ENCODE results near the gene BTN3A1.
"Not testable (repeated sequence)": the region's sequence is repeated elsewhere in the genome, so short reads cannot be mapped to it uniquely, and the experiment has no call there.

DNA sequence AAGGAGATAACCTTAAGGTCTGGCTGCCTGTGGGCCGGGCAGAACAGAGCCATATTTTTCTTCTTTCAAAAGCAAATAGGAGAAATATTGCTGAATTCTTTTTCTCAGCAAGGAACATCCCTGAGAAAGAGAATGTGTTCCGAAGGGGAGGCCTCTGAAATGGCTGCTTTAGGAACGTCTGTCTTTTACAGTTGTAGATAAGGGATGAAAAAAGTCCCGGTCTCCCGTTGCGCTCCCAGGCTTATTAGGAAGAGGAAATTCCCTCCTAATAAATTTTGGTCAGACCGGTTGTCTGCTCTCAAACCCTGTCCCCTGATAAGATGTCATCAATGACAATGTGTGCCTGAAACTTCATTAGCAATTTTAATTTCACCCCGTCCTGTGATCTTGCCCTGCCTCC lies 31.6 kb downstream of the BTN3A1 start:
- TF ChIP-seq POLR2A, EP300 (IDR thresholded peaks at IDR 0.05): not testable (repeated sequence)
- TF ChIP-seq, protein P1, sequence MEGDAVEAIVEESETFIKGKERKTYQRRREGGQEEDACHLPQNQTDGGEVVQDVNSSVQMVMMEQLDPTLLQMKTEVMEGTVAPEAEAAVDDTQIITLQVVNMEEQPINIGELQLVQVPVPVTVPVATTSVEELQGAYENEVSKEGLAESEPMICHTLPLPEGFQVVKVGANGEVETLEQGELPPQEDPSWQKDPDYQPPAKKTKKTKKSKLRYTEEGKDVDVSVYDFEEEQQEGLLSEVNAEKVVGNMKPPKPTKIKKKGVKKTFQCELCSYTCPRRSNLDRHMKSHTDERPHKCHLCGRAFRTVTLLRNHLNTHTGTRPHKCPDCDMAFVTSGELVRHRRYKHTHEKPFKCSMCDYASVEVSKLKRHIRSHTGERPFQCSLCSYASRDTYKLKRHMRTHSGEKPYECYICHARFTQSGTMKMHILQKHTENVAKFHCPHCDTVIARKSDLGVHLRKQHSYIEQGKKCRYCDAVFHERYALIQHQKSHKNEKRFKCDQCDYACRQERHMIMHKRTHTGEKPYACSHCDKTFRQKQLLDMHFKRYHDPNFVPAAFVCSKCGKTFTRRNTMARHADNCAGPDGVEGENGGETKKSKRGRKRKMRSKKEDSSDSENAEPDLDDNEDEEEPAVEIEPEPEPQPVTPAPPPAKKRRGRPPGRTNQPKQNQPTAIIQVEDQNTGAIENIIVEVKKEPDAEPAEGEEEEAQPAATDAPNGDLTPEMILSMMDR (IDR thresholded peaks at IDR 0.05): not testable (repeated sequence)

All from tibial nerve (tissue), 4 donors.